ENCODE data around the gene EMILIN1. TPM values are rescaled to one million over a fixed set of nuclear protein-coding genes. Genes with fewer than 3 reads are reported as not detected.

The EMILIN1 gene
- total RNA-seq, 3 donors from 2014 or later, result 25.6 to 94.7 (median 26.9) TPM

DNA sequence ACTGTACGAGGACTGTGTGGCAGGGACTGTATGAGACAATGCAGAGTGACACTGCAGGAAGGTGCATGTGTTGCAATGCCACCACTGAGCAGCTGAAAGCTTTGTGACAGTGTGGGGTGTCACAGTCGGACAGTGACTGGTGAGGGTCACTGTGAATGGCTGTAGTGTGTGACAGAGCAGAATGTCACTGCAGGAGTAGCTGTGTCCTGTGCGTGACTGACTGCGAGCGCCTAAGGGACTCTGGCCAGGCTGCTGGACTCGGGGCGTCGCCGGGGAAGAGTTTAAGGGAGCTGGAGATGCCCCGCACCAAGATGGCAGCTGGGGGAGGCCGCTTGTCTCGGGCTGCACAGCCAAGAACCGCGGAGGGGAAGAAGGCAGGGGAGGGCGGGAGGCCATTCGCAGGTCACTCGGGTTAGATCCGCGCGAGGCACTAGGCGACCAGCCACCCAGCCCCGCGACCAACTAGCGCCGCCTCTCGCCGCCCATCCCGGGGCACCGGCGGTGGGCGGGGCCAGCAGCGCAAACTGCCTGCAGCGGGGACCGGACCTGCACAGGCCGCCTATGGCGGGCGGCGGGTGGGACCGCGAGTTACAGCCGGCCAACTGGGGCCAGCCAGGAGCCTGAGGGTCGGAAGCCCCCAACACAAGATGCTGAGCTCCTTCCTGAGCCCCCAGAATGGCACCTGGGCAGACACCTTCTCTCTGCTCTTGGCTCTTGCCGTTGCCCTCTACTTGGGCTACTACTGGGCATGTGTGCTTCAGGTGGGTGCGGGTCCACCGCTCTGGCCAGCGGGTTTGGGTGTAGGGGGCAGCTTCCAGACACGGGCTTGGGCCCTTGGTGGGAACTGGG, 45.1 kb downstream of the EMILIN1 start, which contains the start of gene ABHD1:
ABHD1 (plus strand) TSS at position 514 of the 849 bp plus-strand sequence; CDS start at position 648, 134 bp downstream.
- TF ChIP-seq POLR2AphosphoS5 (IDR thresholded peaks at IDR 0.05), result no peak
- TF ChIP-seq POLR2A (IDR thresholded peaks at IDR 0.05), result no peak
- TF ChIP-seq, protein P1, sequence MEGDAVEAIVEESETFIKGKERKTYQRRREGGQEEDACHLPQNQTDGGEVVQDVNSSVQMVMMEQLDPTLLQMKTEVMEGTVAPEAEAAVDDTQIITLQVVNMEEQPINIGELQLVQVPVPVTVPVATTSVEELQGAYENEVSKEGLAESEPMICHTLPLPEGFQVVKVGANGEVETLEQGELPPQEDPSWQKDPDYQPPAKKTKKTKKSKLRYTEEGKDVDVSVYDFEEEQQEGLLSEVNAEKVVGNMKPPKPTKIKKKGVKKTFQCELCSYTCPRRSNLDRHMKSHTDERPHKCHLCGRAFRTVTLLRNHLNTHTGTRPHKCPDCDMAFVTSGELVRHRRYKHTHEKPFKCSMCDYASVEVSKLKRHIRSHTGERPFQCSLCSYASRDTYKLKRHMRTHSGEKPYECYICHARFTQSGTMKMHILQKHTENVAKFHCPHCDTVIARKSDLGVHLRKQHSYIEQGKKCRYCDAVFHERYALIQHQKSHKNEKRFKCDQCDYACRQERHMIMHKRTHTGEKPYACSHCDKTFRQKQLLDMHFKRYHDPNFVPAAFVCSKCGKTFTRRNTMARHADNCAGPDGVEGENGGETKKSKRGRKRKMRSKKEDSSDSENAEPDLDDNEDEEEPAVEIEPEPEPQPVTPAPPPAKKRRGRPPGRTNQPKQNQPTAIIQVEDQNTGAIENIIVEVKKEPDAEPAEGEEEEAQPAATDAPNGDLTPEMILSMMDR (IDR thresholded peaks at IDR 0.05), result no peak
- Histone ChIP-seq H3K9me3 (no peaks in the 10 kb centered on the region), H3K4me3 (peak within 1 kb of the TSS; percentile 57 to 69 (median 67)), H3K4me1 (peaks cover 0 to 5% of the 10 kb centered on the region in 2 donors), H3K27me3 (peaks cover 0 to 5% of the 10 kb centered on the region in 2 donors), H3K27ac (peak within 1 kb of the TSS; percentile 6 to 29), H3K36me3 (no peaks in the 10 kb centered on the region)
- DNase-seq (ENCODE audit: low spot score in 2 of 2), result no peak
- intact Hi-C loops (cut with DNase I; ENCODE audit: low total_unique reads), result no loop called here

DNA sequence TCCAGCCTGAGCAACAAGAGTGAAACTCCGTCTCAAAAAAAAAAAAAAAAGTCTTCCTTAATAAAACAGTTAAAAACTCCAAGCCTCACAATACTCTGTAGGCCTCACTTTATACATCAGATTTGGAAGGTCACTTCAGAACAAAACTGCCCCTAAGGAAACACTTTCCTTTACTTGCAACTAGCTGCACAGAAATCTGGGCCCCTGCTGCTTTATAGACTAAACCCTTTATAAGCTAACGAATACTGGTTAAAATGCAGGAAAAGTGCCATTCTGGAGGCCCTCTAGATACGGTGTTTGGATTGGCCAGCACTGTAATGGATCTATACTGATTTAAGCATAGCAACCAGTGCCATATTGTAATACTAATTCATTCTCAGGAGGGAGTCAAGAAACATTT, 46.7 kb downstream of the EMILIN1 start:
- Histone ChIP-seq H3K9me3 (no peaks in the 10 kb centered on the region), H3K27ac (no peak overlapping the region), H3K4me1 (no peaks in the 10 kb centered on the region), H3K36me3 (no peaks in the 10 kb centered on the region), H3K27me3 (no peaks in the 10 kb centered on the region), H3K4me3 (no peak overlapping the region)
- DNase-seq (ENCODE audit: low spot score in 2 of 2), result no peak
- intact Hi-C loops (cut with DNase I; ENCODE audit: low total_unique reads), result no loop called here
- TF ChIP-seq, protein P1 (IDR thresholded peaks at IDR 0.05), result no peak
- TF ChIP-seq POLR2AphosphoS5 (IDR thresholded peaks at IDR 0.05) (no peak), POLR2A (IDR thresholded peaks at IDR 0.05) (no peak)

DNA sequence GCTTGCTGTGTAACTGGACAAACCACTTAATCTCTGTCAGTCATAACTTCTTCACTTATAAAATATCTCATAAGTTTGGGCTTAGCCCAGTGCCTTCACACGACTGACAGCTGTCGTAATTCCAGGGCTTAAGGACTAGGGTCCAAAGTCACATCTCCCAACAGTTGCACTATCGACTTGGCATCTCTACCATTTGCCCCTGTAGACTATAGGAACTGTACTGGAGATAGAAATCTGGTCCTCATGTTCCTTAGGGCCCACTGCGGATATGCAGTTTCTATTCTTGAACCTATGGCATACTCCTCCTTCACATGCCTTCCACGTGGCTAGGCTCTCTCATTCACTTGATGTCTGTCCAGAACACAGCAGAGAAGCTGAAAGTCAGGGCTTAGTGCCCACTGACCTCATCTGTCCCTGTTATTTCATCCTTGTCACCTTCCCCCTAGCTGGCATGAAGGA, 47.9 kb downstream of the EMILIN1 start:
- Histone ChIP-seq H3K9me3 (no peaks in the 10 kb centered on the region), H3K27me3 (no peaks in the 10 kb centered on the region), H3K4me3 (no peak overlapping the region), H3K36me3 (no peaks in the 10 kb centered on the region), H3K4me1 (no peaks in the 10 kb centered on the region), H3K27ac (no peak overlapping the region)
- DNase-seq (ENCODE audit: low spot score in 2 of 2), result no peak
- intact Hi-C loops (cut with DNase I; ENCODE audit: low total_unique reads), result no loop called here
- TF ChIP-seq POLR2AphosphoS5 (IDR thresholded peaks at IDR 0.05) (no peak), POLR2A (IDR thresholded peaks at IDR 0.05) (no peak)
- TF ChIP-seq, protein P1 (IDR thresholded peaks at IDR 0.05), result no peak

DNA sequence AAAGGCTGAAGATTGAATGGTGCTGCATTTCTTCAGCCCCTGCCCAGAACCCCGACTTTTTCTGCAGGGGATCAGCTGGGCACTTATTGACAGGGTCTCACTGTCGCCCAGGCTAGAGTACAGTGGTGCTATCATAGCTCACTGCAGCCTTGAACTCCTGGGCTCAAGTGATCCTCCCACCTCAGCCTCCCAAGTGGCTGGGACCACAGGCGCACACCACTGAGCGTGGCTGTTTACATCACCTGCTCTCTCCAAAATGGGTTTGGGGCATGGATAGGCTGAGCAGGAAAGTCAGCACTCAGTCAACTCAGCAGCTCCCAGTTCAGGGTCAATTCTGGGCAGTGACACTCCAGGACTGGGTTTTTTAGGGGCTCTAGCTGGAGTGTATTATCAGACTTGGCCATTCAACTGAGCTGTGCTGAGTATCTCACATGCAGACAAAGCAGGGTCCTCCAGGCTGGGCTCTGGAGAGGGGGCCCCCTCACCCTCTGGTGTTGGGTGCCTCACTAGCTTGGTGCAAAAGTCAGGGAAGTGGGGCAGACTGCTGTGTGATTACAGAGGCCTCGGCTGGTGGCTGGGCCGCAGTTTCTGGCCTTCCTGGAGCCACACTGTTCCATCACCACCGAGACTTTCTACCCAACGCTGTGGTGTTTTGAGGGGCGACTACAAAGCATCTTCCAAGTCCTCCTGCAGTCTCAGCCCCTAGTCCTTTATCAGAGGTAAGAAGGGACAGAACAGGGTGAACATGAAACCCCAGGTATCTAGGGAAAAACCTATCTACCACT, 49.7 kb downstream of the EMILIN1 start:
- intact Hi-C loops (cut with DNase I; ENCODE audit: low total_unique reads), result loop anchor here (2.0 kb wide), 1 partner anchor 33 kb away; no protein-coding TSS in a partner anchor
- peak overlapping the region in 1 of 2 donors; percentile 3 for H3K27ac ChIP-seq
- no peaks in the 10 kb centered on the region for H3K27me3 ChIP-seq
- H3K36me3 ChIP-seq, result no peaks in the 10 kb centered on the region
- H3K9me3 ChIP-seq, result no peaks in the 10 kb centered on the region
- DNase-seq (ENCODE audit: low spot score in 2 of 2), result no peak
- H3K4me3 ChIP-seq, result no peak overlapping the region
- H3K4me1 ChIP-seq, result peaks cover 4% of the 10 kb centered on the region in 2 donors
- TF ChIP-seq POLR2AphosphoS5 (IDR thresholded peaks at IDR 0.05) (no peak), POLR2A (IDR thresholded peaks at IDR 0.05) (no peak)
- TF ChIP-seq, protein P1 (IDR thresholded peaks at IDR 0.05), result no peak

All from breast epithelium (tissue), 4 donors.